NCI-H345 (cell line): ENCODE results near the gene FAM83B.
"Not testable (repeated sequence)": the region's sequence is repeated elsewhere in the genome, so short reads cannot be mapped to it uniquely, and the experiment has no call there.

ENCODE experiments used
- DNase-seq: peaks from one replicate; lab custom pipeline; 2025; lab: John Stamatoyannopoulos, UW

FAM83B gene

GRCh38 chr6:54897462-54898189 lies 51.1 kb downstream of the FAM83B start:
- DNase-seq = no peak

- no peak for DNase-seq
Measured at GRCh38 chr6:54898767-54899166, 52.2 kb downstream of the FAM83B start.

- DNase-seq = no peak
Measured at GRCh38 chr6:54899442-54899841, 52.9 kb downstream of the FAM83B start.

GRCh38 chr6:54899986-54900385 lies 53.4 kb downstream of the FAM83B start:
- DNase-seq = no peak

- DNase-seq = no peak
Measured at GRCh38 chr6:54900666-54901065, 54.1 kb downstream of the FAM83B start.

- DNase-seq = no peak
Measured at GRCh38 chr6:54903884-54904283, 57.3 kb downstream of the FAM83B start.

GRCh38 chr6:54907355-54907754 lies 60.8 kb downstream of the FAM83B start:
- no peak for DNase-seq

GRCh38 chr6:54909184-54909583 lies 62.6 kb downstream of the FAM83B start:
- no peak for DNase-seq

GRCh38 chr6:54910431-54910884 lies 63.9 kb downstream of the FAM83B start:
- DNase-seq = no peak

- no peak for DNase-seq
Measured at GRCh38 chr6:54910921-54911320, 64.3 kb downstream of the FAM83B start.

GRCh38 chr6:54913211-54913610 lies 66.6 kb downstream of the FAM83B start:
- DNase-seq = no peak

GRCh38 chr6:54916858-54917257 lies 70.3 kb downstream of the FAM83B start:
- no peak for DNase-seq

- DNase-seq = no peak
Measured at GRCh38 chr6:54920628-54921027, 74.1 kb downstream of the FAM83B start.

- DNase-seq = no peak
Measured at GRCh38 chr6:54921891-54922290, 75.3 kb downstream of the FAM83B start.

- no peak for DNase-seq
Measured at GRCh38 chr6:54929245-54929909, 82.8 kb downstream of the FAM83B start.

GRCh38 chr6:54932622-54933021 lies 86.1 kb downstream of the FAM83B start:
- no peak for DNase-seq

GRCh38 chr6:54935739-54936138 lies 89.2 kb downstream of the FAM83B start:
- no peak for DNase-seq

- DNase-seq = no peak
Measured at GRCh38 chr6:54937371-54937770, 90.8 kb downstream of the FAM83B start.

GRCh38 chr6:54957698-54958097 lies 111.1 kb downstream of the FAM83B start:
- DNase-seq = no peak

GRCh38 chr6:54958446-54958845 lies 111.9 kb downstream of the FAM83B start:
- DNase-seq = no peak

GRCh38 chr6:54959820-54960219 lies 113.2 kb downstream of the FAM83B start:
- no peak for DNase-seq

- DNase-seq = not testable (repeated sequence)
Measured at GRCh38 chr6:54961372-54961771, 114.8 kb downstream of the FAM83B start.

GRCh38 chr6:54970337-54970736 lies 123.8 kb downstream of the FAM83B start:
- DNase-seq = no peak

GRCh38 chr6:54971825-54972224 lies 125.3 kb downstream of the FAM83B start:
- no peak for DNase-seq
